Panc1 (cell line): ENCODE results near the gene PDE4B. TPM values are rescaled to one million over a fixed set of nuclear protein-coding genes. Genes with fewer than 3 reads are reported as not detected.

Source experiments
- ATAC-seq: fragments of 200-7000 bp; cut with Tn5 transposase; 2 replicates; pipeline ENCODE4 v1.9.1; 2020; ENCODE audit warnings: mild to moderate bottlenecking, moderate library complexity
- BruUV-seq: library from RNA; stranded (reverse); fragments of 400-500 nt; replicated peaks from 2 replicates; lab custom pipeline; 2021; lab: Mats Ljungman, UMichigan
- CTCF ChIA-PET: fragments of 300-600 bp; sonication (Branson Sonifier 250); formaldehyde crosslinking; loops from one replicate; lab custom pipeline; 2022; ENCODE audit warnings: antibody characterized with exemption; lab: Charles Lee
- POLR2A ChIA-PET: fragments of 300-600 bp; sonication (Branson Sonifier 250); formaldehyde crosslinking; loops from one replicate; lab custom pipeline; 2022; ENCODE audit warnings: antibody characterized with exemption; lab: Charles Lee
- DNase-seq: peaks from one replicate; pipeline ENCODE4 v3.0.0-alpha.2; 2010; ENCODE audit warnings: low read depth, low spot score
- H3K27ac ChIP-seq: 2 replicates; pipeline ENCODE4 v1.5.1; 2011; ENCODE audit warnings: mild to moderate bottlenecking, low read length, inconsistent platforms
- H3K27me3 ChIP-seq: fragments of 200-500 bp; sonication (Bioruptor generic); 2 replicates; pipeline ENCODE4 v1.6.0; 2014; ENCODE audit warnings: low read length, inconsistent platforms; ENCODE audit not compliant: control insufficient read depth, insufficient read depth
- H3K36me3 ChIP-seq: fragments of 200-500 bp; sonication (Bioruptor generic); 2 replicates; pipeline ENCODE4 v1.5.1; 2014; ENCODE audit warnings: inconsistent platforms, mild to moderate bottlenecking, low read length, moderate library complexity; ENCODE audit not compliant: control insufficient read depth, insufficient read depth
- H3K4me1 ChIP-seq: 2 replicates; pipeline ENCODE4 v1.5.1; 2011; ENCODE audit warnings: inconsistent platforms, mild to moderate bottlenecking, low read length, moderate library complexity; ENCODE audit not compliant: control insufficient read depth, insufficient read depth
- H3K4me3 ChIP-seq, 2 experiments: 2 replicates each; pipeline ENCODE4 v1.5.1; 2011 to 2012; ENCODE audit warnings: low read depth in 2 of 2, low read length in 2 of 2, mild to moderate bottlenecking in 2 of 2, inconsistent platforms in 1 of 2, moderate library complexity in 1 of 2
- H3K9me3 ChIP-seq: fragments of 200-500 bp; sonication (Bioruptor generic); 2 replicates; pipeline ENCODE4 v1.5.1; 2014; ENCODE audit warnings: low read depth, mild to moderate bottlenecking, inconsistent platforms, low read length, moderate library complexity; ENCODE audit not compliant: control insufficient read depth, insufficient read depth
- CTCF ChIP-seq: fragments of 450-650 bp; IDR thresholded peaks from 2 replicates; pipeline ENCODE4 v1.5.1; 2017; ENCODE audit warnings: mild to moderate bottlenecking
- POLR2AphosphoS5 ChIP-seq: IDR thresholded peaks from 2 replicates; pipeline ENCODE4 v1.6.1; 2012; ENCODE audit warnings: mild to moderate bottlenecking, low read depth, low read length, moderate library complexity
- REST ChIP-seq, 2 experiments: IDR thresholded peaks; 2 replicates each; pipeline ENCODE4 v1.6.1; 2011 to 2012; ENCODE audit warnings: low read depth in 2 of 2, control low read depth in 1 of 2, low read length in 1 of 2, mild to moderate bottlenecking in 1 of 2, moderate library complexity in 1 of 2; ENCODE audit not compliant: insufficient read depth in 1 of 2
- SIN3A ChIP-seq: IDR thresholded peaks from 2 replicates; pipeline ENCODE4 v1.6.1; 2012; ENCODE audit warnings: low read depth, mild to moderate bottlenecking, low read length, moderate library complexity, borderline replicate concordance; ENCODE audit not compliant: insufficient read depth
- TCF7L2 ChIP-seq: IDR thresholded peaks from 2 replicates; pipeline ENCODE4 v1.6.1; 2011; ENCODE audit warnings: mild to moderate bottlenecking, low read depth, low read length, inconsistent platforms
- in situ Hi-C: cut with HindIII; loops from 2 replicates; pipeline ENCODE4 v1.10.0; 2016; ENCODE audit warnings: low sequenced_read_pairs, low pct_unique_long_range_greater_than_20kb
- intact Hi-C: fragments of 100-400 bp; cut with micrococcal nuclease; formaldehyde crosslinking; loops from one replicate; pipeline ENCODE4 v1.10.0; 2022; ENCODE audit not compliant: unreplicated experiment
- total RNA-seq: library from RNA; stranded (reverse); gene quantifications from one replicate; pipeline ENCODE4 v1.2.1, GENCODE V29; 2021; ENCODE audit not compliant: unreplicated experiment

The PDE4B gene
- total RNA-seq, 1 experiment from 2014 or later = 0.26 TPM

- TF ChIP-seq SIN3A (no peak), POLR2AphosphoS5 (no peak)
- in situ Hi-C loops = no loop called here
- no peaks in the 10 kb centered on the region for H3K27me3 ChIP-seq
- H3K4me1 ChIP-seq = no peaks in the 10 kb centered on the region
- BruUV-seq = no TSS peak
- ChIA-PET CTCF (interaction anchor here (0.6 kb wide), 1 partner anchor 14 kb away, joined by 4 read pairs; no protein-coding TSS in a partner anchor), POLR2A (no interaction called here)
- H3K27ac ChIP-seq = no peak overlapping the region
- DNase-seq (no peak), ATAC-seq (no peak)
- H3K9me3 ChIP-seq = no peaks in the 10 kb centered on the region
- H3K36me3 ChIP-seq = no peaks in the 10 kb centered on the region
- no peak overlapping the region for H3K4me3 ChIP-seq
- intact Hi-C loops = no loop called here
Observed at GRCh38 chr1:66413136-66413837, 620.6 kb downstream of the PDE4B start.

- BruUV-seq = no TSS peak
- Histone ChIP-seq H3K4me1 (no peaks in the 10 kb centered on the region), H3K27me3 (no peaks in the 10 kb centered on the region), H3K36me3 (no peaks in the 10 kb centered on the region), H3K9me3 (no peaks in the 10 kb centered on the region), H3K27ac (no peak overlapping the region), H3K4me3 (no peak overlapping the region)
- in situ Hi-C loops (no loop called here), intact Hi-C loops (no loop called here)
- CTCF ChIA-PET = interaction anchor here (0.6 kb wide), 1 partner anchor 13 kb away, joined by 4 read pairs; no protein-coding TSS in a partner anchor
- DNase-seq (no peak), ATAC-seq (no peak)
- TF ChIP-seq SIN3A = no peak
- POLR2A ChIA-PET = no interaction called here
Observed at GRCh38 chr1:66413838-66414175, 621.1 kb downstream of the PDE4B start.

GRCh38 chr1:66415281-66415680, 622.6 kb downstream of the PDE4B start:
- no peak for TF ChIP-seq TCF7L2
- TF ChIP-seq SIN3A = no peak
- TF ChIP-seq POLR2AphosphoS5 = no peak
- in situ Hi-C loops (no loop called here), intact Hi-C loops (no loop called here)
- CTCF ChIA-PET = no interaction called here
- no peak for DNase-seq
- ATAC-seq = no peak
- no peak overlapping the region for H3K4me3 ChIP-seq
- no TSS peak for BruUV-seq
- H3K4me1 ChIP-seq = no peaks in the 10 kb centered on the region
- no peaks in the 10 kb centered on the region for H3K27me3 ChIP-seq
- H3K36me3 ChIP-seq = no peaks in the 10 kb centered on the region
- POLR2A ChIA-PET = interaction anchor here (0.6 kb wide), 1 partner anchor 114 kb away, joined by 6 read pairs; no protein-coding TSS in a partner anchor
- H3K27ac ChIP-seq = no peak overlapping the region
- no peaks in the 10 kb centered on the region for H3K9me3 ChIP-seq

- TF ChIP-seq REST (IDR thresholded peaks at IDR 0.05; ENCODE audit: insufficient read depth in 1 of 2, low read depth in 2 of 2, low read length in 1 of 2) = no peak
- TF ChIP-seq TCF7L2 = no peak
- no peak for TF ChIP-seq SIN3A
- no peak for TF ChIP-seq CTCF
- no peak for TF ChIP-seq POLR2AphosphoS5
- in situ Hi-C loops (no loop called here), intact Hi-C loops (no loop called here)
- H3K4me1 ChIP-seq = no peaks in the 10 kb centered on the region
- POLR2A ChIA-PET = no interaction called here
- no peak overlapping the region for H3K27ac ChIP-seq
- no TSS peak for BruUV-seq
- no peaks in the 10 kb centered on the region for H3K27me3 ChIP-seq
- no peak overlapping the region for H3K4me3 ChIP-seq
- DNase-seq = no peak
- no peaks in the 10 kb centered on the region for H3K9me3 ChIP-seq
- H3K36me3 ChIP-seq = no peaks in the 10 kb centered on the region
- CTCF ChIA-PET = no interaction called here
- ATAC-seq = no peak
Observed at GRCh38 chr1:66415866-66416265, 623.2 kb downstream of the PDE4B start.
